ENCODE measurements around the gene PACS1.

PACS1 gene

DNA sequence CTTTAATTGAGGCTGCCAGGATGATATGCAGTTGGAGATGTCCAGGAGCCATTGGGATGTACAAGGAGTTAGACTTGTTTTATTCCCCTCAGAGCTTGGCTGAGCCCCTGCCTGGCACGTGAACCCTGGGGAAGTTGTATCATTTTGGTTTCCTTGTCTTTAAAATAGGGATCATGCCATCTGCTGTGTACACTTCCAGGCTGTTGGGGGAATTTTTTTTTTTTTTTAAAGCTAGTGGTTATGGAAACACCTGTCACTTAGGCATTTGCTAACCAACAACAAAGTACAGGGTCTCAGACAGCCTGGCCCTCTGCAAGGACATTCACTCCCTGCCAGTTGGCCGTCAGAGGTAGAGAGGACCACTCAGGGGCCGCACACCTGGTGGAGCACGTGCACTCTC, 189.9 kb downstream of the PACS1 start:
- H3K4me3 ChIP-seq = no peak overlapping the region
- TF ChIP-seq Cebpa-rat (IDR thresholded peaks at IDR 0.05) = no peak
- peak overlapping the region in 3 of 11 experiments; percentile 1 to 25 (median 3); a peak in 3 of 22 replicates for H3K9ac ChIP-seq
- no peak overlapping the region for H3K4me2 ChIP-seq
- peaks cover 0 to 8% (median 0%) of the 10 kb centered on the region in 11 experiments; a peak in 2 of 22 replicates for H3K27me3 ChIP-seq
- peaks cover 0 to 55% (median 16%) of the 10 kb centered on the region in 11 experiments; a peak in 13 of 22 replicates for H4K20me1 ChIP-seq
- H3K4me1 ChIP-seq = peaks cover 11 to 35% (median 30%) of the 10 kb centered on the region in 10 experiments
- peaks cover 19 to 62% (median 49%) of the 10 kb centered on the region in 11 experiments; a peak in 21 of 22 replicates for H3K36me3 ChIP-seq
- no peak overlapping the region for H3K27ac ChIP-seq
- H3K9me3 ChIP-seq (replicated peaks in 1 of 11) = no peaks in the 10 kb centered on the region

DNA sequence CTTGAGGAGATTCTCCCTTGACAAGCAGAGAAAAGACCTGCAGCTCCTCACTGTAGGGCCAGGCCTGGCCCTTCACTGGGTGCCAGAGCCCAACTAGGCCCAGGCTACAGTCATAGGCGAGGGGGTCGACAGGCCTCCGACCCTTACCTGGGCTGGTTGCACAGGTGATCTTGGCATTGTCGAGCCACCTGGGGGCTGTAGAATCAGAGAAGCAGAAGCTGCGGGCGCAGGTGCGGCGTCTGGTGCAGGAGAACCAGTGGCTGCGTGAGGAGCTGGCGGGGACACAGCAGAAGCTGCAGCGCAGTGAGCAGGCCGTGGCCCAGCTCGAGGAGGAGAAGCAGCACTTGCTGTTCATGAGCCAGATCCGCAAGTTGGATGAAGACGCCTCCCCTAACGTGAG, 191.5 kb downstream of the PACS1 start:
- Histone ChIP-seq H3K4me3 (no peak overlapping the region), H3K36me3 (peaks cover 19 to 78% (median 60%) of the 10 kb centered on the region in 11 experiments; a peak in 21 of 22 replicates), H4K20me1 (peaks cover 0 to 63% (median 16%) of the 10 kb centered on the region in 11 experiments; a peak in 13 of 22 replicates), H3K9ac (peak overlapping the region in 1 of 11 experiments; percentile 25; a peak in 1 of 22 replicates), H3K27me3 (peaks cover 0 to 8% (median 0%) of the 10 kb centered on the region in 11 experiments; a peak in 2 of 22 replicates), H3K4me2 (no peak overlapping the region), H3K27ac (no peak overlapping the region), H3K4me1 (peaks cover 14 to 21% (median 18%) of the 10 kb centered on the region in 10 experiments), H3K9me3 (replicated peaks in 1 of 11) (no peaks in the 10 kb centered on the region)
- no peak for TF ChIP-seq Cebpa-rat (IDR thresholded peaks at IDR 0.05)

DNA sequence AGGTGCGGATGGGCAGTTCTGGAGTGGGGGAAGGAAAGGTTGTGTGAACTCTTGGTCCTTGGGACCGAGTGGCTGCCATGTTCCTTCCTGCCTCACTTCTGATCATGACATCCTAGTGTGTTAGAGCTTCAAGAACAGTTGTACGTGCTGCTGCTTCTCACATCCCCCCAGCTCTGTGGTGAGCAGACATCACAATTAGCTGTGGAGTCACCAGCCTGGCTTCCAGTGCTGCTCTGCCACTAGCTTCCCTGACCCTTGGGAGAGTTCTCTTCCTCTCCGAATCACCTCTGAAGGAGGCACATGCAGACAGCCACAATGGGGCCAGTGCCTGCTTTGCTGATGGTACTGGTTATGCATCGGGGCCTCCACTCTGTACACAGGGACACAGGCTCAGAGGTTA, 192.1 kb downstream of the PACS1 start:
- Histone ChIP-seq H3K36me3 (peaks cover 19 to 80% (median 61%) of the 10 kb centered on the region in 11 experiments; a peak in 21 of 22 replicates), H4K20me1 (peaks cover 0 to 63% (median 16%) of the 10 kb centered on the region in 11 experiments; a peak in 13 of 22 replicates), H3K27me3 (peaks cover 0 to 2% (median 0%) of the 10 kb centered on the region in 11 experiments; a peak in 2 of 22 replicates), H3K9ac (no peak overlapping the region), H3K27ac (no peak overlapping the region), H3K4me3 (no peak overlapping the region), H3K4me2 (no peak overlapping the region), H3K9me3 (replicated peaks in 1 of 11) (no peaks in the 10 kb centered on the region), H3K4me1 (peaks cover 14 to 21% (median 18%) of the 10 kb centered on the region in 10 experiments)
- TF ChIP-seq Cebpa-rat (IDR thresholded peaks at IDR 0.05) = no peak

DNA sequence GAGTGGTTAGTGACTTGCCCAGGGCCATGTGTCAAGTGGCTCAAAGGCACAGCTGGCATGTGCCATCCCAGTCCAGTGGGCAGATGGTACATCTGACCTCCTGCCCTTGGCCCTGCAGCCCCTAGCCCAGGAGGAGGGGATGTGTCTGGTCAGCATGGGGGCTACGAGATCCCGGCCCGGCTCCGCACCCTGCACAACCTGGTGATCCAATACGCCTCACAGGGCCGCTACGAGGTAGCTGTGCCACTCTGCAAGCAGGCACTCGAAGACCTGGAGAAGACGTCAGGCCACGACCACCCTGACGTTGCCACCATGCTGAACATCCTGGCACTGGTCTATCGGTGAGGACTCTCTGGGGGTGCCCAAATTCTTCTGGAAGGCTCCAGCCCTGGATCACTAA, 192.6 kb downstream of the PACS1 start:
- H3K9ac ChIP-seq = no peak overlapping the region
- H3K36me3 ChIP-seq = peaks cover 19 to 80% (median 61%) of the 10 kb centered on the region in 11 experiments; a peak in 21 of 22 replicates
- H3K27ac ChIP-seq = no peak overlapping the region
- no peak for TF ChIP-seq Cebpa-rat (IDR thresholded peaks at IDR 0.05)
- no peak overlapping the region for H3K4me2 ChIP-seq
- peaks cover 15 to 21% (median 17%) of the 10 kb centered on the region in 10 experiments for H3K4me1 ChIP-seq
- H3K27me3 ChIP-seq = no peaks in the 10 kb centered on the region
- H3K9me3 ChIP-seq (replicated peaks in 1 of 11) = no peaks in the 10 kb centered on the region
- no peak overlapping the region for H3K4me3 ChIP-seq
- peaks cover 0 to 63% (median 16%) of the 10 kb centered on the region in 11 experiments; a peak in 13 of 22 replicates for H4K20me1 ChIP-seq

DNA sequence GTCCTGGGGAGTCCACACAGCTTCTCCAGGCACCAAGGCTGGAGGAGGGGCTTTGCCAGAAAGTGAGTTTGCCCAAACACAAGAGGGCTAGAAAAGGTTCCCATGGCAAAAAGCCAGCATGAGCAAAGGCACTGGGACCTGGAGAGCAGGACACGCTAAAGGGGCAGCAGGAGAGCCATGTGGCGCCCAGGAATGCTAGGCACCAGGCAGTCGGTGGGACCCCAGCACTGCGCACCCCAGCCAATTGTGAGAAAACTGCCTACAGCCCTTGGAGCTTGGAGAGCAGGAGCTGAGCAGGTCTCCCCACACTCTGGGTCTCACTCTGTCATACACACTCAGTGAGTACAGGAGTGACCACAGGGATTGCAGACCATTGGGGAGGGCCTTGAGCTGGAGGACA, 193.2 kb downstream of the PACS1 start:
- H3K4me2 ChIP-seq = no peak overlapping the region
- H3K4me1 ChIP-seq = peaks cover 17 to 26% (median 21%) of the 10 kb centered on the region in 10 experiments
- H3K4me3 ChIP-seq = no peak overlapping the region
- H3K27ac ChIP-seq = no peak overlapping the region
- peaks cover 0 to 63% (median 16%) of the 10 kb centered on the region in 11 experiments; a peak in 13 of 22 replicates for H4K20me1 ChIP-seq
- H3K27me3 ChIP-seq = no peaks in the 10 kb centered on the region
- H3K9me3 ChIP-seq (replicated peaks in 1 of 11) = no peaks in the 10 kb centered on the region
- peaks cover 19 to 80% (median 61%) of the 10 kb centered on the region in 11 experiments; a peak in 21 of 22 replicates for H3K36me3 ChIP-seq
- H3K9ac ChIP-seq = no peak overlapping the region
- TF ChIP-seq Cebpa-rat (IDR thresholded peaks at IDR 0.05) = no peak

DNA sequence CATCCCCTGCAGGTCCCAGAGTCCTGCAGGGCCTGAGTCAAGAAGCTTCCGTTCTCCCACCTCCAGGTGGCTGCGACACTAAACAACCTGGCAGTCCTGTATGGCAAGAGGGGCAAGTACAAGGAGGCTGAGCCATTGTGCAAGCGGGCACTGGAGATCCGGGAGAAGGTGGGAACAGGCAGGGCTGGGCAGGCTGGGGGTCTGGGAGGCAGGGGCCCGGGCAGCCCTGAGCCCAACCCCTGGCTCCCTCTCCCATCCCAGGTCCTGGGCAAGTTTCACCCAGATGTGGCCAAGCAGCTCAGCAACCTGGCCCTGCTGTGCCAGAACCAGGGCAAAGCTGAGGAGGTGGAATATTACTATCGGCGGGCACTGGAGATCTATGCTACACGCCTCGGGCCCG, 193.7 kb downstream of the PACS1 start:
- no peak for TF ChIP-seq Cebpa-rat (IDR thresholded peaks at IDR 0.05)
- Histone ChIP-seq H3K4me2 (no peak overlapping the region), H3K4me1 (peaks cover 12 to 21% (median 16%) of the 10 kb centered on the region in 10 experiments), H3K9ac (no peak overlapping the region), H3K27ac (no peak overlapping the region), H3K4me3 (no peak overlapping the region), H3K9me3 (replicated peaks in 1 of 11) (no peaks in the 10 kb centered on the region), H4K20me1 (peaks cover 0 to 58% (median 11%) of the 10 kb centered on the region in 11 experiments; a peak in 13 of 22 replicates), H3K27me3 (no peaks in the 10 kb centered on the region), H3K36me3 (peaks cover 19 to 80% (median 61%) of the 10 kb centered on the region in 11 experiments; a peak in 21 of 22 replicates)

DNA sequence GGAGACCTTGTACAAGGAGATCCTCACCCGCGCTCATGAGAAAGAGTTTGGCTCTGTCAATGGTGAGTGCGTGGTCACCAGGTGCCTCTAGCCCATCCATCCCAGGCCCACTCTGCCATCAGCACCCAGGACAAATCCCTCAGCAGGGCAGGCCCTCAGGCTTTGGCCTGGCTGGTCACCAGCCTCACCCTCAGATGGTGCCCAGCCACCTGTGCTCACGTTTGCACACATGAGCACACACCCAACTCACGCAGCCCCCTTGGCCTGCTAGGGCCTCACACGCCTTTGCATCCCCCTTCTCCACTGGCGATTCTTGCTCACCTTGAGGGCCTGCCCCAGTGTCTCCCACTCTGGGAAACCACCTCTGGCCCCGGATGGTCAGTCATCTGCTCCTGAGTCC, 194.3 kb downstream of the PACS1 start:
- TF ChIP-seq Cebpa-rat (IDR thresholded peaks at IDR 0.05) = no peak
- no peak overlapping the region for H3K4me2 ChIP-seq
- H3K27me3 ChIP-seq = no peaks in the 10 kb centered on the region
- H3K4me1 ChIP-seq = peaks cover 10 to 19% (median 15%) of the 10 kb centered on the region in 10 experiments; a peak in 19 of 20 replicates
- H3K9me3 ChIP-seq (replicated peaks in 1 of 11) = no peaks in the 10 kb centered on the region
- peaks cover 19 to 74% (median 60%) of the 10 kb centered on the region in 11 experiments; a peak in 21 of 22 replicates for H3K36me3 ChIP-seq
- H3K27ac ChIP-seq = no peak overlapping the region
- peaks cover under 1 to 58% (median 9%) of the 10 kb centered on the region in 11 experiments; a peak in 16 of 22 replicates for H4K20me1 ChIP-seq
- H3K4me3 ChIP-seq = no peak overlapping the region
- no peak overlapping the region; a peak in 1 of 22 replicates for H3K9ac ChIP-seq

DNA sequence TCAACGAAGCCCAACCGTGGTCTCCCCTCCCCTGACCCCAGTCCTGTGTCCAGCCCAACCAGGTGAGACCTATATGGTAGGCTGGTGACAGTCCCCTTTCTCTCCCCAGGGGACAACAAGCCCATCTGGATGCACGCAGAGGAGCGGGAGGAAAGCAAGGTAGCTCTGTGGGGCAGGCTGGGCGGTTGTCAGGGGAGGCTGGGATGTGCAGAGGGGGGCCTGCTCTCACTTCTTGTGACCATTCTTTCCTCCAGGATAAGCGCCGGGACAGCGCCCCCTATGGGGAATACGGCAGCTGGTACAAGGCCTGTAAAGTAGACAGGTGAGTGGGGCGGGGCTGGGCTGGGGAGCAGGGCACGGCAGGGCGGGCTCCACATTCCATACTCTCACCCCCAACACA, 194.8 kb downstream of the PACS1 start:
- no peak overlapping the region for H3K9ac ChIP-seq
- H3K27me3 ChIP-seq = no peaks in the 10 kb centered on the region
- H4K20me1 ChIP-seq = peaks cover 6 to 58% (median 13%) of the 10 kb centered on the region in 11 experiments; a peak in 20 of 22 replicates
- no peak overlapping the region for H3K4me3 ChIP-seq
- no peak overlapping the region for H3K4me2 ChIP-seq
- no peak for TF ChIP-seq Cebpa-rat (IDR thresholded peaks at IDR 0.05)
- no peaks in the 10 kb centered on the region for H3K9me3 ChIP-seq (replicated peaks in 1 of 11)
- H3K36me3 ChIP-seq = peaks cover 16 to 70% (median 56%) of the 10 kb centered on the region in 11 experiments; a peak in 21 of 22 replicates
- H3K4me1 ChIP-seq = peaks cover 14 to 24% (median 19%) of the 10 kb centered on the region in 10 experiments
- H3K27ac ChIP-seq = no peak overlapping the region

DNA sequence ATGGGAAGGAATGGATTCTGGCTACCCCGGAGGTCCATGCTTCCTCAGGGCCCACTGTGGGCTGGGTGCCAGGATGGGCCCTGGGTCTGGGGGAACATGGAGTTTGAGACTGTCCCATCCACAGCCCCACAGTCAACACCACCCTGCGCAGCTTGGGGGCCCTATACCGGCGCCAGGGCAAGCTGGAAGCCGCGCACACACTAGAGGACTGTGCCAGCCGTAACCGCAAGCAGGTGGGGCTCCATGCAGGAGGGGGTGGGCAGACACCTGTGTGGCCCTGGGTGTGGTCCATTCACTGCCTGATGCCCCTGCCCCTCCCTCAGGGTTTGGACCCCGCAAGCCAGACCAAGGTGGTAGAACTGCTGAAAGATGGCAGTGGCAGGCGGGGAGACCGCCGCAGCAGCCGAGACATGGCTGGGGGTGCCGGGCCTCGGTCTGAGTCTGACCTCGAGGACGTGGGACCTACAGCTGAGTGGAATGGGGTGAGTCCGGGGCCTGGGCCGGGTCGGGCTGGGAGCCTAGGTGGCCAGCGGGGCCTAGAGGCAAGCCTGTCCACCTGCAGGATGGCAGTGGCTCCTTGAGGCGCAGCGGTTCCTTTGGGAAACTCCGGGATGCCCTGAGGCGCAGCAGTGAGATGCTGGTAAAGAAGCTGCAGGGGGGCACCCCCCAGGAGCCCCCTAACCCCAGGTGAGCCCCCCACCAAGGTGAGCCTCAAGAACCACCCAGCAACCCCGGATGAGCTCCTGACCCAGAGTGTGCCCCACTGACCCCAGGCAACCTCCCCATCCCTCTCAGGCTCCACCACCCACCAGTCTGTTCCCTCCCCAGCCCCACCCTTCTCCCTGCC, 195.7 kb downstream of the PACS1 start:
- Histone ChIP-seq H3K9ac (0 out of 22 replicates have a peak overlapping the region, but pooled peaks of 1 of the 11 experiments have one; percentile 3), H4K20me1 (peaks cover 14 to 64% (median 21%) of the 10 kb centered on the region in 11 experiments; a peak in 21 of 22 replicates), H3K4me3 (no peak overlapping the region), H3K4me1 (peaks cover 23 to 32% (median 28%) of the 10 kb centered on the region in 10 experiments), H3K27ac (no peak overlapping the region), H3K4me2 (no peak overlapping the region), H3K36me3 (peaks cover 13 to 70% (median 56%) of the 10 kb centered on the region in 11 experiments; a peak in 21 of 22 replicates), H3K27me3 (no peaks in the 10 kb centered on the region), H3K9me3 (replicated peaks in 1 of 11) (no peaks in the 10 kb centered on the region)
- no peak for TF ChIP-seq Cebpa-rat (IDR thresholded peaks at IDR 0.05)

Data from BLaER1 treated with 17β-estradiol and CSF1 and Interleukin-3, amounts not matched to agents 10 nM and 100 nM (cell line).